Caco-2 (cell line): ENCODE results near the gene ELMO3. TPM values are rescaled to one million over a fixed set of nuclear protein-coding genes. Genes with fewer than 3 reads are reported as not detected.
A peak's percentile ranks its signal among the peaks of the same experiment; 100 is the strongest.

Source experiments
- BruUV-seq: library from RNA; stranded (reverse); fragments of 400-500 nt; replicated peaks from 2 replicates; lab custom pipeline; 2021; lab: Mats Ljungman, UMichigan
- CTCF ChIA-PET: fragments of 300-600 bp; sonication (Branson Sonifier 250); formaldehyde crosslinking; loops from one replicate; lab custom pipeline; 2022; ENCODE audit warnings: antibody characterized with exemption; lab: Charles Lee
- POLR2A ChIA-PET: fragments of 300-600 bp; sonication (Branson Sonifier 250); formaldehyde crosslinking; loops from one replicate; lab custom pipeline; 2022; ENCODE audit warnings: antibody characterized with exemption; lab: Charles Lee
- DNase-seq, 2 experiments: peaks; one replicate each; pipeline versions ENCODE4 v3.0.0 to v3.0.0-alpha.2; 2020 to 2022
- H3K27me3 ChIP-seq: replicated peaks from 2 replicates; pipeline ENCODE4 v1.6.0; 2011; ENCODE audit warnings: low read length; ENCODE audit not compliant: control insufficient read depth, insufficient read depth
- H3K36me3 ChIP-seq: 2 replicates; pipeline ENCODE4 v1.5.1; 2011; ENCODE audit warnings: low read length; ENCODE audit not compliant: control insufficient read depth, insufficient read depth
- H3K4me1 ChIP-seq: fragments of 250-450 bp; sonication (Bioruptor Pico); 2 replicates; pipeline ENCODE4 v1.5.1; 2020; ENCODE audit warnings: mild to moderate bottlenecking
- H3K4me3 ChIP-seq: 2 replicates; pipeline ENCODE4 v1.5.1; 2011; ENCODE audit warnings: low read depth, mild to moderate bottlenecking, control low read depth, low read length
- H3K9me3 ChIP-seq: fragments of 250-450 bp; sonication (Bioruptor Pico); 2 replicates; pipeline ENCODE4 v1.5.1; 2020; ENCODE audit warnings: mild to moderate bottlenecking, moderate library complexity
- H3K27ac Mint-ChIP-seq: one replicate; pipeline ENCODE4 v1.8.0; 2022; ENCODE audit warnings: mixed read lengths; ENCODE audit not compliant: unreplicated experiment
- H3K27me3 Mint-ChIP-seq: one replicate; pipeline ENCODE4 v1.8.0; 2022; ENCODE audit warnings: mixed read lengths; ENCODE audit not compliant: insufficient read depth, unreplicated experiment
- H3K36me3 Mint-ChIP-seq: one replicate; pipeline ENCODE4 v1.8.0; 2022; ENCODE audit warnings: mild to moderate bottlenecking, mixed read lengths; ENCODE audit not compliant: insufficient read depth, unreplicated experiment
- H3K4me1 Mint-ChIP-seq: one replicate; pipeline ENCODE4 v1.8.0; 2022; ENCODE audit warnings: low read depth, mixed read lengths; ENCODE audit not compliant: unreplicated experiment
- H3K4me3 Mint-ChIP-seq: one replicate; pipeline ENCODE4 v1.8.0; 2022; ENCODE audit warnings: mild to moderate bottlenecking, moderate library complexity, mixed read lengths; ENCODE audit not compliant: unreplicated experiment
- H3K9me3 Mint-ChIP-seq: one replicate; pipeline ENCODE4 v1.8.0; 2022; ENCODE audit warnings: mixed read lengths; ENCODE audit not compliant: unreplicated experiment
- intact Hi-C: fragments of 100-400 bp; cut with micrococcal nuclease; formaldehyde crosslinking; loops from one replicate; pipeline ENCODE4 v1.10.0; 2022; ENCODE audit not compliant: unreplicated experiment
- total RNA-seq: library from RNA; stranded (reverse); gene quantifications from 2 replicates; pipeline ENCODE4 v1.2.3, GENCODE V29; 2022
- TF ChIP-seq, protein P1 (sequence below), 2 experiments: fragments of 200-600 bp in 1 of 2; IDR thresholded peaks; 1 replicate in 1 of 2; 2 replicates in 1 of 2; pipeline versions ENCODE4 v1.5.1 to v1.8.0; 2011 to 2022; ENCODE audit warnings: antibody characterized with exemption in 1 of 2, control low read depth in 1 of 2, inconsistent platforms in 1 of 2, low read depth in 1 of 2, low read length in 1 of 2, mild to moderate bottlenecking in 1 of 2, moderate library complexity in 1 of 2; ENCODE audit not compliant: insufficient read depth in 1 of 2, severe bottlenecking in 1 of 2, unreplicated experiment in 1 of 2

ELMO3 gene
- total RNA-seq, 1 experiment from 2014 or later = 27.8 TPM

GRCh38 chr16:67191411-67191994 is 7.4 kb upstream of the ELMO3 start:
- intact Hi-C loops = no loop called here
- TF ChIP-seq, protein P1, sequence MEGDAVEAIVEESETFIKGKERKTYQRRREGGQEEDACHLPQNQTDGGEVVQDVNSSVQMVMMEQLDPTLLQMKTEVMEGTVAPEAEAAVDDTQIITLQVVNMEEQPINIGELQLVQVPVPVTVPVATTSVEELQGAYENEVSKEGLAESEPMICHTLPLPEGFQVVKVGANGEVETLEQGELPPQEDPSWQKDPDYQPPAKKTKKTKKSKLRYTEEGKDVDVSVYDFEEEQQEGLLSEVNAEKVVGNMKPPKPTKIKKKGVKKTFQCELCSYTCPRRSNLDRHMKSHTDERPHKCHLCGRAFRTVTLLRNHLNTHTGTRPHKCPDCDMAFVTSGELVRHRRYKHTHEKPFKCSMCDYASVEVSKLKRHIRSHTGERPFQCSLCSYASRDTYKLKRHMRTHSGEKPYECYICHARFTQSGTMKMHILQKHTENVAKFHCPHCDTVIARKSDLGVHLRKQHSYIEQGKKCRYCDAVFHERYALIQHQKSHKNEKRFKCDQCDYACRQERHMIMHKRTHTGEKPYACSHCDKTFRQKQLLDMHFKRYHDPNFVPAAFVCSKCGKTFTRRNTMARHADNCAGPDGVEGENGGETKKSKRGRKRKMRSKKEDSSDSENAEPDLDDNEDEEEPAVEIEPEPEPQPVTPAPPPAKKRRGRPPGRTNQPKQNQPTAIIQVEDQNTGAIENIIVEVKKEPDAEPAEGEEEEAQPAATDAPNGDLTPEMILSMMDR (IDR thresholded peaks at IDR 0.05; ENCODE audit: insufficient read depth in 1 of 2, low read depth in 1 of 2, low read length in 1 of 2, severe bottlenecking in 1 of 2, unreplicated experiment in 1 of 2) = no peak
- peaks cover 18% of the 10 kb centered on the region for H3K4me1 Mint-ChIP-seq
- POLR2A ChIA-PET = no interaction called here
- CTCF ChIA-PET = no interaction called here
- H3K4me3 ChIP-seq = peak overlapping the region; percentile 90
- H3K27me3 ChIP-seq = no peaks in the 10 kb centered on the region
- H3K4me1 ChIP-seq = peaks cover 22% of the 10 kb centered on the region
- H3K36me3 ChIP-seq = peaks cover 11% of the 10 kb centered on the region
- H3K36me3 Mint-ChIP-seq = peaks cover 41% of the 10 kb centered on the region
- H3K9me3 Mint-ChIP-seq = no peaks in the 10 kb centered on the region
- H3K27me3 Mint-ChIP-seq = no peaks in the 10 kb centered on the region
- H3K27ac Mint-ChIP-seq = peak overlapping the region; percentile 54
- DNase-seq = no peak
- no peaks in the 10 kb centered on the region for H3K9me3 ChIP-seq
- BruUV-seq = no TSS peak
- peak overlapping the region; percentile 77 for H3K4me3 Mint-ChIP-seq

- H3K9me3 Mint-ChIP-seq = no peaks in the 10 kb centered on the region
- peak within 1 kb of the TSS; percentile 54 for H3K27ac Mint-ChIP-seq
- peaks cover 24% of the 10 kb centered on the region for H3K4me1 Mint-ChIP-seq
- DNase-seq = peak; percentile 92 to 94
- H3K36me3 ChIP-seq = peaks cover 11% of the 10 kb centered on the region
- peaks cover 20% of the 10 kb centered on the region for H3K4me1 ChIP-seq
- H3K4me3 ChIP-seq = peak within 1 kb of the TSS; percentile 90
- TSS peak; percentile 50 for BruUV-seq
- peaks cover 47% of the 10 kb centered on the region for H3K36me3 Mint-ChIP-seq
- TF ChIP-seq, protein P1 (IDR thresholded peaks at IDR 0.05; ENCODE audit: insufficient read depth in 1 of 2, low read depth in 1 of 2, low read length in 1 of 2, severe bottlenecking in 1 of 2, unreplicated experiment in 1 of 2) = no peak
- no peaks in the 10 kb centered on the region for H3K27me3 Mint-ChIP-seq
- CTCF ChIA-PET = interaction anchor here (1.0 kb wide), 1 partner anchor 54 kb away, joined by 4 read pairs; no protein-coding TSS in a partner anchor
- no peaks in the 10 kb centered on the region for H3K9me3 ChIP-seq
- intact Hi-C loops = loop anchor here (2.0 kb wide), 1 partner anchor 55 kb away; the partner anchor contains the start of gene FHOD1
- POLR2A ChIA-PET = interaction anchor here (0.6 to 1.2 kb wide), 4 partner anchors 22 to 213 kb away, joined by 3 read pairs; partner anchors contain the start of genes FHOD1, NOL3 and TMEM208
- peak within 1 kb of the TSS; percentile 77 for H3K4me3 Mint-ChIP-seq
- no peaks in the 10 kb centered on the region for H3K27me3 ChIP-seq
These were observed 6.8 kb upstream of the ELMO3 start, which contains the start of gene E2F4 for GRCh38 chr16:67191995-67192681. Gene E2F4 (plus strand): TSS chr16:67192155. CDS start chr16:67192228, 73 bp downstream.

DNA sequence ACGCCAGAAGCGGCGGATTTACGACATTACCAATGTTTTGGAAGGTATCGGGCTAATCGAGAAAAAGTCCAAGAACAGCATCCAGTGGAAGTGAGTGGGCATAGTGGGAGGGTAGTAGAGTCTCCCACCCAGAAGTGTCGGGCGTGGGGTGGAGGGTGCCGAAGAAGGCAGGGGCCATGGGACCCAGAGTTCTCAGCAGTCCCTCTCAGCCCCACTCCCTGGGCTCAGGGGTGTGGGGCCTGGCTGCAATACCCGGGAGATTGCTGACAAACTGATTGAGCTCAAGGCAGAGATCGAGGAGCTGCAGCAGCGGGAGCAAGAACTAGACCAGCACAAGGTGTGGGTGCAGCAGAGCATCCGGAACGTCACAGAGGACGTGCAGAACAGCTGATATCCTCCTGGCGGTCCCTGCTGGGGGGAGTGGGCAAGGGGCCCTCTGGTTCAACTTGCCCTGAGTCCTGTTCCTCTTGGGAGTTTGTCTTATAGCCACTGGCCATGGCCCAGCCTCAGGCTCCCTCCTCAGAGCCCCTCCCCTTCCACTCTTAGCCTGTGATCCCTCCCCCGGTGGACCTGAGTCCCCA is 6.1 kb upstream of the ELMO3 start:
- Mint-ChIP-seq H3K4me3 (peak overlapping the region; percentile 77), H3K9me3 (no peaks in the 10 kb centered on the region), H3K27ac (peak overlapping the region; percentile 48), H3K27me3 (no peaks in the 10 kb centered on the region), H3K36me3 (peaks cover 47% of the 10 kb centered on the region), H3K4me1 (peaks cover 25% of the 10 kb centered on the region)
- H3K4me3 ChIP-seq = peak overlapping the region; percentile 90
- H3K4me1 ChIP-seq = peaks cover 19% of the 10 kb centered on the region
- intact Hi-C loops = loop anchor here (2.0 kb wide), 1 partner anchor 54 kb away; the partner anchor contains the start of gene FHOD1
- no peak for DNase-seq
- peaks cover 12% of the 10 kb centered on the region for H3K36me3 ChIP-seq
- BruUV-seq = no TSS peak
- ChIA-PET CTCF (interaction anchor here (0.6 to 1.1 kb wide), 3 partner anchors 53 to 232 kb away, joined by 3 to 4 read pairs (median 4); partner anchors contain the start of gene CES3), POLR2A (interaction anchor here (0.6 to 1.2 kb wide), 4 partner anchors 22 to 212 kb away, joined by 3 read pairs; partner anchors contain the start of genes FHOD1, NOL3 and TMEM208)
- no peaks in the 10 kb centered on the region for H3K9me3 ChIP-seq
- TF ChIP-seq, protein P1 (IDR thresholded peaks at IDR 0.05; ENCODE audit: insufficient read depth in 1 of 2, low read depth in 1 of 2, low read length in 1 of 2, severe bottlenecking in 1 of 2, unreplicated experiment in 1 of 2) = no peak
- H3K27me3 ChIP-seq = no peaks in the 10 kb centered on the region
